Stimulated activated CD8-positive, alpha-beta memory T cell treated with anti-CD3 and anti-CD28 coated beads, Interleukin-4, amount 100 ng/mL, for 1 hour (primary cell): ENCODE results near the gene UGT1A7.
"Not testable (repeated sequence)": the region's sequence is repeated elsewhere in the genome, so short reads cannot be mapped to it uniquely, and the experiment has no call there.

Experiments used
- DNase-seq, 2 donors: peaks; one replicate each; pipeline ENCODE4 v3.0.0-alpha.2; 2020; ENCODE audit warnings: low read depth in 2 of 2, low spot score in 1 of 2

The UGT1A7 gene

GRCh38 chr2:233681521-233682099 is at the start of gene UGT1A7:
Gene UGT1A7, plus strand, starts transcription at chr2:233681901. Its CDS starts 37 bp downstream, at chr2:233681938.
- no peak for DNase-seq

- not testable (repeated sequence) for DNase-seq
Observed at GRCh38 chr2:233636306-233636705, 45.4 kb upstream of the UGT1A7 start, which contains the start of gene UGT1A10. Gene UGT1A10, plus strand, starts transcription at chr2:233636448. Its CDS starts 75 bp downstream, at chr2:233636523.

GRCh38 chr2:233638836-233639235 is 42.9 kb upstream of the UGT1A7 start:
- DNase-seq = no peak

GRCh38 chr2:233639860-233640259 is 41.8 kb upstream of the UGT1A7 start:
- no peak for DNase-seq

- DNase-seq = no peak
Observed at GRCh38 chr2:233643128-233643527, 38.6 kb upstream of the UGT1A7 start.

GRCh38 chr2:233646033-233646432 is 35.7 kb upstream of the UGT1A7 start:
- DNase-seq = not testable (repeated sequence)

GRCh38 chr2:233650981-233651380 is 30.7 kb upstream of the UGT1A7 start:
- no peak for DNase-seq

GRCh38 chr2:233651430-233651829 is 30.3 kb upstream of the UGT1A7 start:
- no peak for DNase-seq

GRCh38 chr2:233654501-233654900 is 27.2 kb upstream of the UGT1A7 start:
- DNase-seq = no peak

GRCh38 chr2:233655043-233655442 is 26.7 kb upstream of the UGT1A7 start:
- DNase-seq = no peak

- DNase-seq = not testable (repeated sequence)
Observed at GRCh38 chr2:233655943-233656342, 25.8 kb upstream of the UGT1A7 start.

- no peak for DNase-seq
Observed at GRCh38 chr2:233656443-233656842, 25.3 kb upstream of the UGT1A7 start.

GRCh38 chr2:233658610-233659009 is 23.1 kb upstream of the UGT1A7 start:
- DNase-seq = no peak

GRCh38 chr2:233663911-233664310 is 17.8 kb upstream of the UGT1A7 start:
- DNase-seq = no peak

GRCh38 chr2:233668605-233669260 is 13.0 kb upstream of the UGT1A7 start:
- no peak for DNase-seq

- DNase-seq = no peak
Observed at GRCh38 chr2:233671290-233672161, 10.2 kb upstream of the UGT1A7 start, which contains the start of gene UGT1A9. Gene UGT1A9, plus strand, starts transcription at chr2:233671898. Its CDS starts 37 bp downstream, at chr2:233671935.

- no peak for DNase-seq
Observed at GRCh38 chr2:233672886-233673285, 8.8 kb upstream of the UGT1A7 start.

- DNase-seq = no peak
Observed at GRCh38 chr2:233673896-233674295, 7.8 kb upstream of the UGT1A7 start.

- no peak for DNase-seq
Observed at GRCh38 chr2:233674314-233674713, 7.4 kb upstream of the UGT1A7 start.

- no peak for DNase-seq
Observed at GRCh38 chr2:233674995-233675394, 6.7 kb upstream of the UGT1A7 start.

GRCh38 chr2:233676046-233676445 is 5.7 kb upstream of the UGT1A7 start:
- DNase-seq = no peak

GRCh38 chr2:233679196-233679595 is 2.5 kb upstream of the UGT1A7 start:
- no peak for DNase-seq
